Fibroblast of mammary gland (primary cell): ENCODE measurements around the gene RNF145.
A peak's percentile ranks its signal among the peaks of the same experiment; 100 is the strongest.
"Not testable (repeated sequence)": the region's sequence is repeated elsewhere in the genome, so short reads cannot be mapped to it uniquely, and the experiment has no call there.

Experiments used
- DNase-seq: peaks from one replicate; pipeline ENCODE4 v3.0.0-alpha.2; 2010; ENCODE audit warnings: low read depth
- H3K4me3 ChIP-seq: 2 replicates; pipeline ENCODE4 v1.5.1; 2011; ENCODE audit warnings: low read depth, mild to moderate bottlenecking, low read length, moderate library complexity; ENCODE audit not compliant: control insufficient read depth
- CTCF ChIP-seq: conservative IDR thresholded peaks from 2 replicates; pipeline ENCODE4 v1.5.1; 2011; ENCODE audit warnings: low read depth, low read length, inconsistent platforms; ENCODE audit not compliant: control insufficient read depth, insufficient read depth

The RNF145 gene

GRCh38 chr5:159231167-159231566 is 21.8 kb upstream of the RNF145 start:
- TF ChIP-seq CTCF = no peak
- no peak overlapping the region for H3K4me3 ChIP-seq
- DNase-seq = peak; percentile 41

GRCh38 chr5:159230657-159231056 is 21.3 kb upstream of the RNF145 start:
- no peak for TF ChIP-seq CTCF
- no peak for DNase-seq
- H3K4me3 ChIP-seq = no peak overlapping the region

GRCh38 chr5:159228097-159228496 is 18.7 kb upstream of the RNF145 start:
- DNase-seq, H3K4me3 ChIP-seq: not testable (repeated sequence)

- DNase-seq = no peak
- H3K4me3 ChIP-seq = no peak overlapping the region
- no peak for TF ChIP-seq CTCF
Observed at GRCh38 chr5:159227452-159227851, 18.1 kb upstream of the RNF145 start.

GRCh38 chr5:159226451-159226850 is 17.1 kb upstream of the RNF145 start:
- no peak overlapping the region for H3K4me3 ChIP-seq
- no peak for TF ChIP-seq CTCF
- no peak for DNase-seq

GRCh38 chr5:159224471-159224870 is 15.1 kb upstream of the RNF145 start:
- TF ChIP-seq CTCF = no peak
- DNase-seq = no peak
- H3K4me3 ChIP-seq = no peak overlapping the region

GRCh38 chr5:159223469-159223868 is 14.1 kb upstream of the RNF145 start:
- no peak overlapping the region for H3K4me3 ChIP-seq
- TF ChIP-seq CTCF = no peak
- no peak for DNase-seq
